Gastroesophageal sphincter (tissue), 4 donors: ENCODE measurements around the gene CHRNA3. TPM values are rescaled to one million over a fixed set of nuclear protein-coding genes. Genes with fewer than 3 reads are reported as not detected.

Source experiments
- ATAC-seq: fragments of 150-250 bp; one replicate; pipeline ENCODE4 v1.9.1; 2016; ENCODE audit warnings: mild to moderate bottlenecking, moderate library complexity
- H3K27ac ChIP-seq, 4 donors: fragments of 200-600 bp; sonication (generic) in 3 of 4; 1 replicate in 3 of 4; 2 replicates in 1 of 4; pipeline ENCODE4 v1.5.1; 2016 to 2019
- H3K27me3 ChIP-seq: fragments of 200-600 bp; sonication (generic); one replicate; pipeline ENCODE4 v1.5.1; 2019
- H3K36me3 ChIP-seq, 2 donors: fragments of 200-600 bp; sonication (generic); one replicate each; pipeline ENCODE4 v1.5.1; 2019; ENCODE audit warnings: control low read depth in 1 of 2
- H3K4me1 ChIP-seq, 3 donors: fragments of 200-600 bp; sonication (generic); 1 replicate in 2 of 3; 2 replicates in 1 of 3; pipeline ENCODE4 v1.5.1; 2016 to 2019; ENCODE audit warnings: control low read depth in 2 of 3
- H3K4me3 ChIP-seq, 2 donors: fragments of 200-600 bp; sonication (generic); one replicate each; pipeline ENCODE4 v1.5.1; 2019; ENCODE audit warnings: mild to moderate bottlenecking in 1 of 2, moderate library complexity in 1 of 2
- H3K9me3 ChIP-seq, 3 donors: fragments of 200-600 bp; sonication (generic); one replicate each; pipeline ENCODE4 v1.5.1; 2017 to 2019; ENCODE audit warnings: control low read depth in 2 of 3
- CTCF ChIP-seq, 4 experiments: fragments of 200-600 bp in 2 of 4; fragments of 450-650 bp in 2 of 4; sonication (generic) in 1 of 4; IDR thresholded peaks; one replicate each; pipeline ENCODE4 v1.5.1; 2017 to 2019; ENCODE audit warnings: antibody characterized with exemption in 4 of 4, mild to moderate bottlenecking in 2 of 4, moderate library complexity in 2 of 4
- EP300 ChIP-seq: sonication (generic); formaldehyde crosslinking; IDR thresholded peaks from one replicate; pipeline ENCODE4 v1.6.1; 2017; ENCODE audit warnings: antibody characterized with exemption, mild to moderate bottlenecking
- POLR2A ChIP-seq, 2 donors: fragments of 450-650 bp; IDR thresholded peaks; one replicate each; pipeline ENCODE4 v1.6.1; 2017; ENCODE audit warnings: antibody characterized with exemption in 2 of 2, mild to moderate bottlenecking in 2 of 2, moderate library complexity in 1 of 2
- POLR2AphosphoS5 ChIP-seq: sonication (generic); formaldehyde crosslinking; IDR thresholded peaks from one replicate; pipeline ENCODE4 v1.6.1; 2017; ENCODE audit warnings: antibody characterized with exemption
- WGBS, 2 donors: methylation state at CpG; one replicate each; pipeline ENCODE4 v1.1.5; 2018; ENCODE audit warnings: low coverage in 1 of 2; 5-methylcytosine and 5-hydroxymethylcytosine counted together
- total RNA-seq, 4 donors: library from RNA; depleted of rRNA; stranded (reverse); fragments of >200 nt; gene quantifications; one replicate each; pipeline ENCODE4 v1.1.0, GENCODE V29; 2016

Gene CHRNA3
- total RNA-seq: 1 to 10 TPM in 3 of 4 donors, not detected in 1; 1.1 to 3.1 (median 1.1) TPM

DNA sequence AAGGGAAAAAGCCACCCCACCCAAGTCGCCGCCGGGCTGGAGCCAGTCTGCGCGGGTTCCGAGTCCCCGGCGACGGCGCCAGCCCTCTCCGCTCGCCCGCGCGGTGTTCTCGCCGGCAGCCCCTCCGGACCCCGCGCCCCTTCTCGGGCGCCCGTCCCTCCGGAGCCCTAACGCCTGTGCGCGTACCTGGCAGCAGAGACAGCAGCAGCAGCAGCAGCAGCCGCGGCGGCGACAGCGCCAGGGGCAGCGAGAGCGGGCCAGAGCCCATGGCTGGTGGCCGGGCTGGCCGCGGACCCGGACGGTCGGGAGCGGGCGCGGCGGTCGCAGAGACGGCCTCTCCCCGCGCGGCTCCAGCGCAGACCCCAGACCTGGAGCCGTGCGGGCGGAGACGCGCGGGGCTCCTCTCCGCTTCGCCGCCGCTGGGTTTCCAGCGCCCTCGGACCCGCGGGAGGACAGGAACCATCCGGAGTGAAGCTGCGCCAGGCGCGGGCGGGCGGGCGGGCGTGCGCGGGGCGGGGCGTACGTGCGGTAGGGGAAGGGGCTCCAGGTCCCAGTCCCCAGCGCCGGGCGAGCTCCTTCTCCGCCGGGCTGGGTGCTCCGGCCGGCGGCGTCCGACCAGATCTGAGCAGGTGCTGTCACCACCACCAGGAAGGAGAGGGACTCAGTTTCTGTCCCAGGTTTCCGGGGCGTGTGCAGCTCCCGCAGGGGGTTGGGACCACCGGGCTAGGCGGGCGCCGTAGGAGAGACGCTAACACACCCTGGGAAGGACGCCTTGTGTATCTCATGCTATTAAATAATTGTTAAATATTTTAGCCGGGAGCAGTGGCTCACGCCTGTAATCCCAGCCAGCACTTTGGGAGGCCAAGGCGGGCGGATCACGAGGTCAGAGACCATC lies at the start of gene CHRNA3:
Gene CHRNA3 (minus strand): TSS at position 470 of the 895 bp plus-strand sequence. CDS start 202 bp downstream, at position 268.
- Histone ChIP-seq H3K4me3 (peak within 1 kb of the TSS in 1 of 2 donors; percentile 44), H3K27me3 (peaks cover 52% of the 10 kb centered on the region), H3K9me3 (no peaks in the 10 kb centered on the region), H3K36me3 (no peaks in the 10 kb centered on the region), H3K4me1 (peaks cover 0 to 21% (median 11%) of the 10 kb centered on the region in 3 donors), H3K27ac (no peak within 1 kb of the TSS)
- no peak for ATAC-seq
- no CpG with 5 or more reads among the region's 102 CpGs for WGBS, 2 donors
- TF ChIP-seq CTCF (IDR thresholded peaks at IDR 0.05) (no peak), POLR2AphosphoS5 (no peak), EP300 (no peak), POLR2A (IDR thresholded peaks at IDR 0.05) (no peak)

DNA sequence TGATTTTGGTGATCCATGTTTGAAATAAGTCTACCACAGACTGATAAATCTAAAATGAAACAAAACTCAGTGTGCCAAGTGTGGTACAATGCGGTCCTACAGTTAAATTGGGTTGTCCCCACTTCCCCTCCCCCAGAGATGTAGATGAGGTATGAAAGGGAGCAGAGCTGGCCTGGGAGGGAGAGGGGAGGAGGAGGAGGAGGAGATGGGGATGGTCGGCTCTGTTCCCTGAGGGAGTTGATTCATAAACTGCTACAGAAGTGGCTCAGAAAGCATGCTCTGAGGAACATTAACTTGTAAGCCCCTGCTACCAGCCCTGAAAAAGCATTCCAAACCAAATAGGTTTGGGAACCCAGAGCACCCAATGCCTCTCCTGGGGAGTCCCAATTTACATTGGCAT lies 48.2 kb upstream of the CHRNA3 start:
- no peak overlapping the region for H3K4me3 ChIP-seq
- no peak for ATAC-seq
- H3K36me3 ChIP-seq: no peaks in the 10 kb centered on the region
- H3K4me1 ChIP-seq: peaks cover 0 to 20% (median 0%) of the 10 kb centered on the region in 3 donors
- H3K27ac ChIP-seq: no peak overlapping the region
- no peak for TF ChIP-seq CTCF (IDR thresholded peaks at IDR 0.05)
- no peak for TF ChIP-seq POLR2AphosphoS5
- no peak for TF ChIP-seq EP300
- no peak for TF ChIP-seq POLR2A (IDR thresholded peaks at IDR 0.05)
- no peaks in the 10 kb centered on the region for H3K9me3 ChIP-seq
- WGBS, 2 donors: 44 to 69% methylated on average over 2 of the region's 2 CpGs
- peaks cover 7% of the 10 kb centered on the region for H3K27me3 ChIP-seq

- WGBS, 2 donors: 64 to 79% methylated on average over 6 to 7 of the region's 8 CpGs
- H3K36me3 ChIP-seq: no peaks in the 10 kb centered on the region
- no peak overlapping the region for H3K27ac ChIP-seq
- H3K27me3 ChIP-seq: peaks cover 7% of the 10 kb centered on the region
- peaks cover 0 to 10% (median 0%) of the 10 kb centered on the region in 3 donors for H3K4me1 ChIP-seq
- ATAC-seq: no peak
- H3K9me3 ChIP-seq: no peaks in the 10 kb centered on the region
- H3K4me3 ChIP-seq: no peak overlapping the region
- TF ChIP-seq POLR2A (IDR thresholded peaks at IDR 0.05) (no peak), POLR2AphosphoS5 (no peak), CTCF (IDR thresholded peaks at IDR 0.05) (no peak), EP300 (no peak)
Measured at GRCh38 chr15:78667578-78668236, 46.9 kb upstream of the CHRNA3 start.

GRCh38 chr15:78666010-78666409 lies 45.2 kb upstream of the CHRNA3 start:
- no peaks in the 10 kb centered on the region for H3K36me3 ChIP-seq
- no peaks in the 10 kb centered on the region for H3K9me3 ChIP-seq
- TF ChIP-seq CTCF (IDR thresholded peaks at IDR 0.05) (no peak), POLR2A (IDR thresholded peaks at IDR 0.05) (no peak), POLR2AphosphoS5 (no peak), EP300 (no peak)
- H3K27me3 ChIP-seq: peaks cover 7% of the 10 kb centered on the region
- 88 to 89% methylated on average over 6 of the region's 6 CpGs for WGBS, 2 donors
- no peak overlapping the region for H3K27ac ChIP-seq
- no peak for ATAC-seq
- no peak overlapping the region for H3K4me3 ChIP-seq
- H3K4me1 ChIP-seq: no peaks in the 10 kb centered on the region
